NCI-H1092 treated with DMSO at 0.1 percent for 48 hours (cell line): Measurements from ENCODE around the gene FOXC1.

Experiments
- DNase-seq: peaks from one replicate; lab custom pipeline; 2025; lab: John Stamatoyannopoulos, UW

Gene FOXC1

DNA sequence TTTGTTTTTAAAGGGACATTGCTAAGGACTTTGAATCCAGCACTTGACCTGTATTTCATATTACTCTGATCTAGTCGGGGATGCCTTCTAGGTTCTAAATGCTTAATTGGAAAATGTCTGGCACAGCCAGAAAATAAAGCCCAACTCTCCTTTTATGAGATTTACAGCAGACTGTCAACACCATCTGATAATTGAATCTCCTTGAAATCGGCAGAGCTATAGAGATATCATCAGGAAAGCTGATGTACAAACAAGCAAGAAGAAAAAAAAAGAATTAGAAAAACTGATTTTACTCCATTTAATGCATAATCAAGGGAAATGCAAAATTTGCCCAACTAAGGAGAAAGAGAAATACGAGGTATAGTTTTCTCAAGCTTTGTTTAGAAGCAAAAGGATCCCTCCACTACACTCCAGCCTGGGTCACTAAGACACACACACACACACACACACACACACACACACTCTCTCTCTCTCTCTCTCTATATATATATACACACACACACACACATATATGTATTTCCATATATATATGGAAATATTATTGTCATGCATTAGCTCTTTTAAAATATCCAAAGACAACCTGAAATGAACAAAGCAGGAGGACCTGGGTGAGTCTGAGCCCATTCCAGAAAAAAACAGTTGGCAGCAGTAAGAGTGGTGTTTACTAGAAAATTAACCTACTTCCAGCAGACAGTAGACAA, 9.5 kb upstream of the FOXC1 start:
- DNase-seq = no peak

DNA sequence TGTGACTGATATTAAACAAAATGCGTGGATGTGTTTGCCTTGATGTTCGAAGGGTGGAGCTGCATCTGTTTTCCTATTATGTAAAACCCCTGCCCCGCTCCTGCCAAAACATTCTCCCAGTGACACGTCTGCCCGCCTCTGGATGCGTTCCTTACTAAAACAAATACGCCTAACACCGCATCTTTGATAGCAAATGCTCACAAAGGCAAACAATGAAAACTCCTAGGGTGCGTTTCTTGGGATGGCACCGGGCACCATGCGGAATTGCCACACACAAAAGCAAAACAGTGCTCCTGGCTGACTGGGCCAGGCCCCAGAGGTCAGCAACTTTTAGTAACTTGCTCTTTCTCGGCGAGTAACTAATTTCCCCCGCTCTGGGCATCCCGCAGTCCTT, 9.0 kb upstream of the FOXC1 start:
- DNase-seq = no peak

DNA sequence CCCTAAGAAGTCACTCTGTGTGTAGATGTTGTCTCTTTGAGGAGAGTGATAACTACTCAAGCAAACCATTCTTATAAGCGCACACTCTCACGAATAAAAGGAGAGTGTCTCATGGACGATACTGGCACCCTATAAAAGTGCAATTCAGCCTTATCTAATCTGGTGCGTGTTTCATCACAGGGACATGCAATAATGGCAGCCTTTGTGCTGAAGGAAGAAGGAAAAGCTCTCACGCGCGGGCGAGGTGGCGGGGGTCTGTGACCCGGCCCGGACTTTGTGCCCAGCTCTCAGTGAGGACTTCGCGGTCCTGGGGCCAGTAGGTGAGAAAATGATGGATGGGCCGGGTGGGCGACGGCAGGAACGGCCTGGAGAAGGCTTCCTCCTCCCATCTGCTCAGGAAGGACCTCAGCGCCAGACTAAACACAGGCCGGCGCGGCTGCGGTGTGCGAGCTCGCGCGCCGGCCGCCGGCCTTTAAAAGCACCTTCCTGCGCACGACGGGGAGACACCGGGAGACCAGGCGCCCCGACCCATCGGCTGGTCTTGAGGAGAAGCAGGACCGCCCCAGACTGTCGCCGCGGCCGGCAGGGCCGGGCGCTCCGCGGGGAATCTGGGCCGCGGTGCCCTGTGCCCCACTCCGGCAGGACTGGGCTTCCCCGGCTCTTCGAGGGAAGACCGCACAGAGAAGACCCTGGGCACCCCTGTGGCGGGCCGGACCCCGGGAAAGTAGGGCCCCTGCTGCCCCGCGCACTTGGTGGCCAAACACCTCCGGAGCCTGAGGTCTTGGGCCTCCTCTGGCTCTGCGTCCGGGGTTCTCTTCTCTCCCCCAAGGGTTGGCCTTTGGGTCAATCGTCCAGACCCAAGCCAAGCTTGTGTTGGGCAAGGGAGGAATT, 8.3 kb upstream of the FOXC1 start:
- no peak for DNase-seq

DNA sequence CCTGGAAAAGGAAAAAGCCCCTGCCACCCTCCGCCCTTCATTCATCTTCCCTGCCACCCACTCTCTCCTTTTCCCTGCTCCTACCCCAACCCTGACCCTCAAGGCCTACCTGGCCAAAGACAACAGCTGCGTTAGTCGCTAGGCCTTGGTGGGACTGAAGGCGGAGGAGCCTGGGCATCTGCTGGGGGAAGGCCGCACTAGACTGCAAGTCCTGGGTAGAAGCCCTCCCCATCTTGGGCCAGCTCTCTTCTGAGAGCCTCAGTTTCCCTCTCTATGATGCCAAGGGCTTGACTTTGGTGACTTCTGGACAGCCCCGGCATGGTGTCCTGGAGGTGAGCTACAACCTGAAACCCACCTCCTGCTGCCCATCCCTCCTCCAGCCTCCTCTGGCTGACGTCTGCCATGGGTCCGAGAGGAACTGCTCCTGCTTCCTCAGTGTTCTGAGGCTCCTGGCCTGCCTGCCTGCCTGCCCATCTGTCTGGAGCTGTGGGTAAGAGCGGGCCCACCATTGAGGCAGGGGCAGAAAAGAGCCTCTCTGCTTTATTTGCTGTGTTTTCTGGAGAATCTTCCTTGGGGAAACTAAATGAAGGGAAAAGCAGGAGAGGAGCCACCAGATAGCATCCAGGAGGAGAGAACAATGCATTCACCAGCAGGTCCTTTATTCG, 7.5 kb upstream of the FOXC1 start:
- DNase-seq = no peak

DNA sequence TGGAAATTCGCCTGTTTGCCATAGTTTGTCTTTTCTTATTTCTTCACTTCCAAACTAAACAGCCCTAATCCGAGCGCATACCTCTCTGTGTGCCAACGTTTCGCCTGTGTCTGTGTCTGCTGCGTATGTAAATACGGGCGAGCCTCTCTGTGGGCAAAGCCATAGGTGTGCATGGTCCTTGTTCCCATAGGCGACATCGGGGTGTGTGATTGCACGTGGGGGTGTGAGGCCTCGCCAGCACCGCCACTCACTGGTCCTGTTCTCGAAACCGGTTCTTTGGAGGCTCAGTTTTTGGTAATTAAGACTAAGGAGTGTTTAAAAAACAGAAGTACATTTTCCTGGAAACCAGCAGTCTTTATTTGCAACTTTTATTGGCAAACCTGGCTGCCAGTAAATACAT, 6.0 kb upstream of the FOXC1 start:
- DNase-seq = no peak

DNA sequence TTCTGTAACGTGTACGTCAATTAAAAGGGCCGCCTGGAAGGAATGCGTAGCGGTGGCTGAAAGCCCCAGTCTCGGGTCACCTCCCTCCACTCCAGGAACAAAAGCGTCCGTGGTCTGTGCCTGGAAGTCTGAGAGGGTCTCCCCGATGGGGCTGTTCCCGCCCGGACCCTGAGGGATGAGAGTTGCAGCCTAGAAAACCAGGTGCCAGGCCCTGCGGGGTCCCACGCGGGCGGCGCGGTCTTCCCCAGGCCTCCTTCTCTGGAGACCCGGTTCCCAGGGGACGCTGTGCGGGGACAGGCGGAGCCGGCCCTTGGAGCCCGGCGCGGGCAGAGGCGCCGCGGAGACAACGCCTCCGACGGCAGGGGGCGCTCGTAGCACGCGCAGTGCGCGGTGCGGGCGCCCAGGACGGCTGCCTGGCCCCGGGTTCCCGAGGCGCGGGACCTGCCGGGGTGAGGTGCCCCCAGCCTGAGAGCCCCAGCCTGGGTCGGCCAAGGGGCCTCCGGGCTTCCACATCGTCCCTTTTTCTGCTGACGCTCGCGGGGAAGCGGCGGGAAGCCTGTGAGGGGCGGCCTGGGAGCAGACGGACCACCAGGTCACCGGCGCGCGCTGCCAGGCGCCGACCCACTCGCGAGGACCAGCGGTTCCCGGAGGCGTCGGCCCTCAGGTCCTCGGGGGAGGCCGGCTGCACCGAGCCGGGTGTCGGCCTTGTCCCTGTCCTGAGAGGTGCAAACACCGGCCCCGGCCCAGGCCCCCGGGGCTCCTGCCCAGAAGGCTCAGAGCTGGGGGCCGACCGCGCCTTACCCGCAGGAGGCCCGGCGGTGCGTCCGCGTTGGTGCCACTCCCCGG, 5.3 kb upstream of the FOXC1 start:
- DNase-seq = peak; percentile 4

DNA sequence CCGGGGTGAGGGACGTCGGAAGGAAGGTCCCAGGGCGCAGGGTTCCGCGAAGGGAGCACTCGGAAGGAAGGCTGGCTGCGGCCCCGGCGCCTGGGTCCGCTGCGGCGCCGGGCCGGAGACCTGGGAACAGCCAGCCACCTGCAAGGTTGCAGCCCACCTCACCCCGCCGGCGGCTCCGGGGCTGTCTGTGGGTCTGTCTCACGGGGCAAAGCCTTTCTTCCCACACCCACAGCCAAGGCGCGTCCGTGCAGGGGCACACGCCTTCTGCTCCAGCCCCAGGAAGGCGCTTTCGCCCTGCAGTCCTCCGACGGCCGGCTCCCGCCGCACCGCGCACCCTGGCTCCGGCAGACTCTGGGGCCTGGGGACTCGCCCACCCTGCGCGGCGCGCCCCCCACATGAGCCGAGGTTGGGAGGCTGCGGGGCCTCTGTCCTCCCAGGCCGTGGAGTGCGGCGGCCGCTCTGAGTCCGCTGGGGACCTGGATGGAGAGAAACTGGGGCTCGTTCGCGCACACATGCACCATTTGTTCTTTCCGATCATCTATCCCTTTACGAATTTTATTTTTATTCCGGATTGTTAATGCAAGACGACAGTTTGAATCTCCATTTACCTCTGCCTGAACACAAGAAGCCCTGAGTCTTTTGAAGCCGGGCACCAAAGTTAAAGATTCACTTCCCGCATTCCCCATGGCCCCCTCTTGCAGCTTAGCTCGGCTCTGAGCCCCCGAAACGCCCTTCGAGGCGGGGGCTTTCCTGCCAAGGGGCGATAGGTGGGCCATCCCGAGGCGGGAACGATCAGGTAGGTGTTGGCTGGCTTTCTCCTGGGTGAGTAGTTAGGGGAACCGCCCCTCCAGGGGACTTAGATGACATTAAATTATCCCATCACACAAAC, 4.5 kb upstream of the FOXC1 start:
- no peak for DNase-seq

DNA sequence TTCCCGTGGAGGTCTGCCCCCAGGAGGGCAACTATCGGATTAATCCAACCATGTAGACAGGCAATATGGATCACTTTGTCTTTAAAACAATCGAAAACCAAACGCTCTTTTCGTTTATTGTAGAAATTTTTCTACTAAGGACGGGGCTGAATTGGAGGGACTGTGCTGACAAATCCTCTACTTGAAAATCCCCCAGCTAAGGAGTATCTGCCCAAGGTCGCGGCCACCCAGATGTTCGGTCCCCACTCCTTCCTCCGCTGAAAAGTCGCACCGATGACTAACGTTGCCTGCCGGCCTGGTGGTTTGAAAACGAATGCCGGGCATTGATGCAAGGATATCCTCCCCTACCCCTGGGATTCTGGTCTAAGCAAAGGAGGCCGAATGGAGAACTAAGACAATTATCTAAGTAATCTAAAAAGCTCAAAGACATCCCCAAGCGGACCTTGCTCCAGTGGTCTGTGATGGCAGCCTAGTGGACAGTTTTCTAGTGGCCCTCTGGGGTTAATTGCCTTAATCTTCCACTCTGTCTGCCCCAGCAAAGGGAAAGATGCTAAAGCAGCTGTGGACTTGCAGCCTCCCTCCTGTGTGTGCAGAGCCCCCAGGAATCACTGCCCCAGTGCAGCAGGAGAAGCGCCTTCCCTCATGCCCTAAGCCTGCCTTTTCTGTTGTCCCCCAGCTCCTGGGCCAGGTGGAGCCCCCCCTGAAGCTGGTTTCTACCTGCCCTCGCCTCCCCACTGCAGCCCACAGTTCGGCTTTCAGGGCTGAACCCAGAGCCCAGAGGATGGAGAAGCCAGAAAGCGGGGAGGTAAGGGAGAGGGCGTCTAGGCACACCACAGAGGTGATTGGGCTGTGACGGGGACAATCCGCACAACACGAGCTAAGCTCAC, 3.6 kb upstream of the FOXC1 start:
- DNase-seq = no peak

DNA sequence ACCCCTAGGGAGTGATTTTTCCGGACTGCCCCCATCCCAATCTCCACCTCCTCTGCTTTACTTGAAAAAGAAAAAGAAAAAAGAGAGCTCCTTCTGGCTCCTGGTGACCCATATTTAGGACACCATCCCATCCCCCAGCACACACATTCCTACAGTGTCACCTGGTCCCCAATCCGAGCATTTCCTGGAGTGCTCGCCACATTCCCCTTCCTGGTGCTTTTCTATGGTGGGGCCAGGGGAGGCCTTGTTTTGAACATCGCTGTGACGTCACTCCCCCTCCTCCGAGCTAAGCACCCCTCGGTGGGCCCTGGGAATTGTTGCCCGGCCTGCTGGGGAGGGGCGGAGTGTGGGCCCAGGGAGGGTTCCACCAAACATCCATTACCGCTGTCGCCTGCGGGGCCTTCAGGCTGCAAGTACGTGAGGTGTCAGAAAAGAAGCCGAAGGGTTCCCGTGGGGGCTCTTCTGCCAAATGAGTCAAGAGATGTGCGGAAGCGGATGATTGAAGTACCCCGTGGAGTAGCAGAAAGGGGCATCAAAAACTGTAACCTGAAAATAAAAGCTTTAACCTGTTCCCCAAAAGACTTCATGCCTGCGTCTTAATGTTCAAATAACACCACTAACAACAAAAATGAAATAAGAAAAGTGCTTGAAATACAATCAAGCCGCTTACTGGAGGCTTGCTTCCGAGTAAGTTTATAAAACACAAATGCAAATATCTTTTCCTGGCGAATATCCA, 2.8 kb upstream of the FOXC1 start:
- no peak for DNase-seq

DNA sequence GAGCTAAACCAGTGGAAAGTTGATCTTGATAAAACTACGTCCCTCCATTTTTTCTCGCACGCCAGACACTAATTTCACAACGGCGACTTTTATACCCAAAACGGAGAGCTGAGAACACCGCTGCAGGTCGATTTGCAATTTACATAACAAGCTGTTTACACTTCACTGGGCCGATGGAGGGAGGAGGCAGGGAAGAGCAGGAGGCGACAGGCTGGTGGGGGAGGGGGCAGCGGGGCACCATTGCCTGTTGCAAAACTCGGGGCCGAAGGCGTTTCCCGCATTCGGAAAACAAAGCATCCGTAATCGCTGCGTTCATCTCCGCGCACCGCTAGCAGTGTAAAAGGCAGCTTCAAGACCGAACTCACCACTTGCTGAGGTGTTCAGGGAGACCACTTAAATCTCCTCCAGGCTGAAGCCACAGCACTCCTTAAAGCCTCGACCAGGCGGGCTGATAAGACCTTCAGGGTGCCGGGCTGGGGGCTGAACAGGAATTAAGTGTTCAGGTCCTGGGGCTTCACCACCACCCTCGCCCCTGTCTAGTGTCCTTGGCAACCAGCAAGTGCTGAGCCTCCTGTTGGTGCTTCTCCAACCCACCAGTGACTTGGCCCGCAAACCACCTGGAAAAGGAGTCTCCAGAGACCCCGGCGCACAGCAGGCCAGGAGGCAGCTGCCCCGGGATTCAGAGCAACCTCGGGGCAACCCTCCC, 2.0 kb upstream of the FOXC1 start:
- peak; percentile 12 for DNase-seq

DNA sequence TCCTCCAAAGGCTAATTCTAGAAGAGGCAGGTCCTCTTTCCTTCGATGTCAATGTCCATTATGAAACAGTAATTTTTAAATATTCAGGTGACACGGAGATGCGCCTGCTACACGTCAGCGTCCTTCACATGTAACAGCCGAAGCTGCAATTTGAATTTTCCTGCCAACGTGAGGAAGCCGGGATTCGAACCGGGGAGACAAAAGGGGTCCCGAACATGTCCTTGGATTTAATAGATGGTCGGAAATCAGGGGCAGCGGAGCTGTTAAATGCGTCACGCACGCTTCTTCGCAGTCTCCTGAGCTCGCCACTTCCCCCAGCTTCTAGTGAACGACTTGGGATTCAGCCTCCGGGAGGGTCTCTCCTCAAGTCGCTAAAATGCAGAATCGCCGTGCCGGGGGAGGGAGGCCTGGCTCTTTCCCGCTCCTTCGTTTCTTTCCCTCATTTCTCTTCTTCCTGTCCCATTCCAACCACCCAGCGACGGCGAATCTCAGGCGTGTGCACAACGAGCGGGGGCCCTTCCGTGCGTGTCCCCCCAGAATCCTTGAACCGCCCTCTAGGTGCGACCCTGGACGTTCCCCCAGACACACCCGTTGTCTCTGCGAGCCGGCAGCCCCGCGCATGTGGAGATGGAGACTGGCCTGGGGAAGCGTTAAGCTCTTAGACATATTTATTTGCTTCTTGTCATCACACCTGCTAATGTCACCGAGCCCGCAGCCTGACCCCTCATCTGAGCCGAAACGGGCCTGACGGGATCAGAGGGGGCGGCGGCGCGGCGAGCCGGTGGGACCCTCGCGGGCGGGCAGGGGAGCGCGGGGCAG, 1.3 kb upstream of the FOXC1 start:
- no peak for DNase-seq

DNA sequence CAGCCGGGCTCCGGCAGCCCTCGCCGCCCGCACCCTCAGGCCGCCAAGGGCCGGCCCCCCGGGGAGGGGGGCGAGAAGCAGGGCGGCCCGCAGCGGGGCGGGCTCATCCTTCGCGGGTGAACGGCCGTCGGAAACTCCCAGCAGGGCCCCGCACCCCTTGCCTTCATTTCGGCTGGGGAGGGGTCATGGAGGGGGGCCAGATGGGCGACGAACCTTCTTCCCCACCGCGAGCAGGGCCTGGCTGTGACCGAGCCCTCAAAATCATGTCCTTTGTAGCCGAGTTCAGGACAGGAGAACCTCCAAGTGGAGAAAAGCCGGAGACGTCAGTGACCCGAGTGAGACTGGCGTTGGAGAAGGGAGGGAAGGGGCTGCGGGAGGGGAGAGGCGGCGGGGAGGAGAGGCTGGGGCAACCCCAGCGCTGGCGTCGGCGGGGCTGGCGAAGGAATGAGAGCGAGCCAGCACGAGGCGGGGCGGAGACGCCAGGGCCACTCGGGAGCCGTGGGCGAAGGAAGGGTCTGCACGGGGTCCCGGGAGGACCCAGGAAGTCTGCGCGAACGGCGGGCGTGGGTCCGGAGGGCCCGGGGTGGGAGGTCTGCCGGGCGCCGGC, 571 bp upstream of the FOXC1 start:
- DNase-seq = no peak

DNA sequence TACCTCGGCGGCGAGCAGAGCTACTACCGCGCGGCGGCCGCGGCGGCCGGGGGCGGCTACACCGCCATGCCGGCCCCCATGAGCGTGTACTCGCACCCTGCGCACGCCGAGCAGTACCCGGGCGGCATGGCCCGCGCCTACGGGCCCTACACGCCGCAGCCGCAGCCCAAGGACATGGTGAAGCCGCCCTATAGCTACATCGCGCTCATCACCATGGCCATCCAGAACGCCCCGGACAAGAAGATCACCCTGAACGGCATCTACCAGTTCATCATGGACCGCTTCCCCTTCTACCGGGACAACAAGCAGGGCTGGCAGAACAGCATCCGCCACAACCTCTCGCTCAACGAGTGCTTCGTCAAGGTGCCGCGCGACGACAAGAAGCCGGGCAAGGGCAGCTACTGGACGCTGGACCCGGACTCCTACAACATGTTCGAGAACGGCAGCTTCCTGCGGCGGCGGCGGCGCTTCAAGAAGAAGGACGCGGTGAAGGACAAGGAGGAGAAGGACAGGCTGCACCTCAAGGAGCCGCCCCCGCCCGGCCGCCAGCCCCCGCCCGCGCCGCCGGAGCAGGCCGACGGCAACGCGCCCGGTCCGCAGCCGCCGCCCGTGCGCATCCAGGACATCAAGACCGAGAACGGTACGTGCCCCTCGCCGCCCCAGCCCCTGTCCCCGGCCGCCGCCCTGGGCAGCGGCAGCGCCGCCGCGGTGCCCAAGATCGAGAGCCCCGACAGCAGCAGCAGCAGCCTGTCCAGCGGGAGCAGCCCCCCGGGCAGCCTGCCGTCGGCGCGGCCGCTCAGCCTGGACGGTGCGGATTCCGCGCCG, 994 bp downstream of the FOXC1 start:
- DNase-seq = peak; percentile 6

DNA sequence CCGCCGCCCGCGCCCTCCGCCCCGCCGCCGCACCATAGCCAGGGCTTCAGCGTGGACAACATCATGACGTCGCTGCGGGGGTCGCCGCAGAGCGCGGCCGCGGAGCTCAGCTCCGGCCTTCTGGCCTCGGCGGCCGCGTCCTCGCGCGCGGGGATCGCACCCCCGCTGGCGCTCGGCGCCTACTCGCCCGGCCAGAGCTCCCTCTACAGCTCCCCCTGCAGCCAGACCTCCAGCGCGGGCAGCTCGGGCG, 1.5 kb downstream of the FOXC1 start:
- DNase-seq = no peak

DNA sequence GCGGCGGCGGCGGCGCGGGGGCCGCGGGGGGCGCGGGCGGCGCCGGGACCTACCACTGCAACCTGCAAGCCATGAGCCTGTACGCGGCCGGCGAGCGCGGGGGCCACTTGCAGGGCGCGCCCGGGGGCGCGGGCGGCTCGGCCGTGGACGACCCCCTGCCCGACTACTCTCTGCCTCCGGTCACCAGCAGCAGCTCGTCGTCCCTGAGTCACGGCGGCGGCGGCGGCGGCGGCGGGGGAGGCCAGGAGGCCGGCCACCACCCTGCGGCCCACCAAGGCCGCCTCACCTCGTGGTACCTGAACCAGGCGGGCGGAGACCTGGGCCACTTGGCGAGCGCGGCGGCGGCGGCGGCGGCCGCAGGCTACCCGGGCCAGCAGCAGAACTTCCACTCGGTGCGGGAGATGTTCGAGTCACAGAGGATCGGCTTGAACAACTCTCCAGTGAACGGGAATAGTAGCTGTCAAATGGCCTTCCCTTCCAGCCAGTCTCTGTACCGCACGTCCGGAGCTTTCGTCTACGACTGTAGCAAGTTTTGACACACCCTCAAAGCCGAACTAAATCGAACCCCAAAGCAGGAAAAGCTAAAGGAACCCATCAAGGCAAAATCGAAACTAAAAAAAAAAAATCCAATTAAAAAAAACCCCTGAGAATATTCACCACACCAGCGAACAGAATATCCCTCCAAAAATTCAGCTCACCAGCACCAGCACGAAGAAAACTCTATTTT, 2.0 kb downstream of the FOXC1 start:
- no peak for DNase-seq
